Upper lobe of left lung (tissue), 4 donors: Measurements from ENCODE around the gene TAF10.

Experiments used
- EP300 ChIP-seq, 4 donors: sonication (generic); formaldehyde crosslinking; IDR thresholded peaks; one replicate each; pipeline ENCODE4 v1.5.1; 2017; ENCODE audit warnings: antibody characterized with exemption in 4 of 4, control low read depth in 2 of 4
- POLR2A ChIP-seq, 4 donors: fragments of 450-650 bp; IDR thresholded peaks; one replicate each; pipeline ENCODE4 v1.5.1; 2016 to 2017; ENCODE audit warnings: antibody characterized with exemption in 4 of 4, mild to moderate bottlenecking in 2 of 4
- POLR2AphosphoS5 ChIP-seq, 2 donors: sonication (generic); formaldehyde crosslinking; IDR thresholded peaks; one replicate each; pipeline ENCODE4 v1.5.1; 2017; ENCODE audit warnings: antibody characterized with exemption in 2 of 2
- TF ChIP-seq, protein P1 (sequence below), 6 experiments: fragments of 450-650 bp in 4 of 6; fragments of 200-600 bp in 2 of 6; sonication (generic) in 2 of 6; IDR thresholded peaks; one replicate each; pipeline ENCODE4 v1.5.1; 2016 to 2019; ENCODE audit warnings: antibody characterized with exemption in 6 of 6

DNA sequence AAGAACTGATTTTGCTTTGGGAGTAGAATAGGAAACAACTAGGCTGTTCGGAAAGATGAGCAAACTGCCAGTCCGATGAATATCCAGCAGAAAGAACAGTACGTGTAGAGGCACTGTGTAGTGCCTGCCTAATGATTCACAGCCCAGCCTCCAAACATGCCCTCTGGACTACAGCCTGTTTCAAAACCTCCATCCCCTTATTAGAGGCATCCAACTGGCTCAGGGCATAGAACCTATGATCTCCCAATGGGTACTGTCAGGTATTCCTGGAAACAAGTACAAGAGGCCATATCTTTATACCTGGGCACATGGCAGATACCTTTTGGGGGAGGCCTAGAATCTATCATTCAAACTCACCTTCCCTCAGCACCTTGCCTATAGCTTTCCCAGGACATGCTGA lies 13.5 kb downstream of the TAF10 start:
- TF ChIP-seq, protein P1, sequence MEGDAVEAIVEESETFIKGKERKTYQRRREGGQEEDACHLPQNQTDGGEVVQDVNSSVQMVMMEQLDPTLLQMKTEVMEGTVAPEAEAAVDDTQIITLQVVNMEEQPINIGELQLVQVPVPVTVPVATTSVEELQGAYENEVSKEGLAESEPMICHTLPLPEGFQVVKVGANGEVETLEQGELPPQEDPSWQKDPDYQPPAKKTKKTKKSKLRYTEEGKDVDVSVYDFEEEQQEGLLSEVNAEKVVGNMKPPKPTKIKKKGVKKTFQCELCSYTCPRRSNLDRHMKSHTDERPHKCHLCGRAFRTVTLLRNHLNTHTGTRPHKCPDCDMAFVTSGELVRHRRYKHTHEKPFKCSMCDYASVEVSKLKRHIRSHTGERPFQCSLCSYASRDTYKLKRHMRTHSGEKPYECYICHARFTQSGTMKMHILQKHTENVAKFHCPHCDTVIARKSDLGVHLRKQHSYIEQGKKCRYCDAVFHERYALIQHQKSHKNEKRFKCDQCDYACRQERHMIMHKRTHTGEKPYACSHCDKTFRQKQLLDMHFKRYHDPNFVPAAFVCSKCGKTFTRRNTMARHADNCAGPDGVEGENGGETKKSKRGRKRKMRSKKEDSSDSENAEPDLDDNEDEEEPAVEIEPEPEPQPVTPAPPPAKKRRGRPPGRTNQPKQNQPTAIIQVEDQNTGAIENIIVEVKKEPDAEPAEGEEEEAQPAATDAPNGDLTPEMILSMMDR (IDR thresholded peaks at IDR 0.05): no peak
- TF ChIP-seq POLR2AphosphoS5 (IDR thresholded peaks at IDR 0.05) (no peak), POLR2A (IDR thresholded peaks at IDR 0.05) (no peak), EP300 (IDR thresholded peaks at IDR 0.05) (no peak)
